ENCODE measurements around the gene ATP2B1. TPM values are rescaled to one million over a fixed set of nuclear protein-coding genes. Genes with fewer than 3 reads are reported as not detected.

The ATP2B1 gene
- total RNA-seq, 4 donors from 2014 or later = 16.7 to 172 (median 48.6) TPM

- no peak overlapping the region for H3K27ac ChIP-seq
- no peaks in the 10 kb centered on the region for H3K9me3 ChIP-seq
- no peak overlapping the region for H3K4me3 ChIP-seq
- intact Hi-C loops (cut with DNase I; ENCODE audit: low total_unique reads) = no loop called here
- TF ChIP-seq CTCF (IDR thresholded peaks at IDR 0.05) = no peak
- no peak for TF ChIP-seq POLR2A (IDR thresholded peaks at IDR 0.05)
- no peaks in the 10 kb centered on the region for H3K27me3 ChIP-seq
- no peaks in the 10 kb centered on the region for H3K4me1 ChIP-seq
- H3K36me3 ChIP-seq = no peaks in the 10 kb centered on the region
- DNase-seq = no peak
Observed at GRCh38 chr12:89752341-89752740, 43.7 kb upstream of the ATP2B1 start.

DNA sequence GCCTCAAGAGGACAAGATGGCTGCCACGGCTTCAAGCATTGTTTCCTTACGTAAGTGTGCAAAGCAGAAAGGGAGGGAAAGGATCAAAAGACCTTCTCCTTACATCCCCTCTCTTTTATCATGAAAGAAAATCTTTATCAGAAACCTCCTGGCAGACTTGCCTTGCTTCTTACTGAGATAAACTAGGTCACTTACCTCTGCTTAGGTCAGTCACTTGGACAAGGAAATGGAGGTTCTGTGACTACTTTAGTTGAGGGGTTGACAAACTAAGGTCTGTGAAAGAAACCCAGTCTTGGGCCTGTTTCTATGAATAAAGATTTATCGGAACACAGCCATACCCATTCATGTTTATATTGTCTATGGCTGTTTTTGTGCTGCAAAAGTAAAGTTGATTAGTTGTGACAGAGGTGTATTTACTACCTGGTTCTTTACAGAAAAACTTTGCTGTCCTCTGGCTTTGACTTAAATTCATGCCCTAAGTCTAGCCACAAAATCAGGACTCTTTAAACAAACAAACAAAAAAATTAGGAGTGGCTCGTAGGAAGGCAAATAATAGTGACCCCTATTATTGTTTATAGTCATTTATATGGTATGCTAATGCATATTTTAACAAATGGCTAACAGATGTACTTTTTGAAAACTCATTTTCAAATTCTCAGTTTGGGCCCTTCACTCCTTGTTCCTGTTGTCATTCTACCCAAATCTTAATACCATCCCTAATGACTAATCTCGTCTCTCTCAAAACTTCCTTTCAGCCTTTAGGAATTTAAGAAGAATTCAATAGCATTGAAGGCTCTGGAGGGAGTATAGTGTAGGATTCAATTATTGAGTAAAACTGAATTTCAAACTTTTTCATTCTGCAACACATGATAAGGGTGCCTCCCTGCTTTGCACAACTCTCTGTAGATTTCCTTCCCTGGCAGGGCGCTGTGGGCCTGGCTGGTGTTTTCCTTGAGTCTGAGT, 42.0 kb upstream of the ATP2B1 start:
- Histone ChIP-seq H3K4me1 (no peaks in the 10 kb centered on the region), H3K27ac (no peak overlapping the region), H3K36me3 (no peaks in the 10 kb centered on the region), H3K27me3 (no peaks in the 10 kb centered on the region), H3K4me3 (no peak overlapping the region), H3K9me3 (no peaks in the 10 kb centered on the region)
- no peak for TF ChIP-seq CTCF (IDR thresholded peaks at IDR 0.05)
- no peak for TF ChIP-seq POLR2A (IDR thresholded peaks at IDR 0.05)
- no peak for DNase-seq
- intact Hi-C loops (cut with DNase I; ENCODE audit: low total_unique reads) = no loop called here

DNA sequence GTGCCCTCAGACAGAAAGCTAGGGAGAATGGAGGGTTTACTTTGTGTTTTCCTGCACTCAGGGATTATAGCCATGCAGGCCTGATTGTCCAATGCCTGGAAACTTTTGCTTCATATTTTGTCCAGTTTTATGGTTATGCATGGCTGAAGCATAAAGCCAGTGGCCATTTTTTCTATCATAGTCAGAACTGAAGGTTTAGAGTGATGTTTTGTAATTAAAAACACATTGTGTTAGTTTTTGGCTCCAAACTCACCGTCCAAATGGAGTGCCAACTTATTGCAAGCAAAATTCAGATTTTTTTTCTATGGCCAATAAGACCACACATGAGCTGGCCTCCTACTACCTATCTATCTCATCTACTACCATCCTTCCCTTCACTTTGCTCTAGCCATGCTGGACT, 40.2 kb upstream of the ATP2B1 start:
- H3K4me1 ChIP-seq = no peaks in the 10 kb centered on the region
- H3K27ac ChIP-seq = no peak overlapping the region
- no peaks in the 10 kb centered on the region for H3K27me3 ChIP-seq
- H3K9me3 ChIP-seq = no peaks in the 10 kb centered on the region
- intact Hi-C loops (cut with DNase I; ENCODE audit: low total_unique reads) = no loop called here
- no peak for DNase-seq
- H3K4me3 ChIP-seq = no peak overlapping the region
- no peaks in the 10 kb centered on the region for H3K36me3 ChIP-seq
- TF ChIP-seq CTCF (IDR thresholded peaks at IDR 0.05) = no peak
- no peak for TF ChIP-seq POLR2A (IDR thresholded peaks at IDR 0.05)

DNA sequence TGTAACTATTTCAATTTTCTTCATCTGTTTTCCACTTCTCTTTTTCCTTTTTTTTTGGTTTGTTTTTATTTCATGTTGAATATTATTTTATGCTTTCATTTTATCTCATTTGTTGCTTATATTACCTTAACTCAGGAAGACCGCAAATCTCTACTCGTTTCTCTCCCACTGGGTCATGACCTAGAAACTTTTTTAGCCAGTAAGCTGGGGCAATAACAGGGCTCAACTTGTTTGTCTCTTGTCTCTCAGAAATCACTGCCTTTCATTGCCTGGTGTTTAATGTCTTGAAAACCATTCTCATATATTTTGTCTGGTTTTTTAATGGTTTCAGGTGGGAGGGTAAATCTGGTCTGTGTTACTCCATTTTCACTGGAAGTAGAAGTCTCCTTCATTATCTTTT, 36.6 kb upstream of the ATP2B1 start:
- no peak for TF ChIP-seq CTCF (IDR thresholded peaks at IDR 0.05)
- no peak for TF ChIP-seq POLR2A (IDR thresholded peaks at IDR 0.05)
- Histone ChIP-seq H3K27me3 (no peaks in the 10 kb centered on the region), H3K9me3 (peaks cover 0 to 4% of the 10 kb centered on the region in 2 donors), H3K36me3 (no peaks in the 10 kb centered on the region), H3K4me1 (no peaks in the 10 kb centered on the region), H3K4me3 (no peak overlapping the region), H3K27ac (no peak overlapping the region)
- no peak for DNase-seq
- intact Hi-C loops (cut with DNase I; ENCODE audit: low total_unique reads) = no loop called here

GRCh38 chr12:89742337-89743022, 33.8 kb upstream of the ATP2B1 start:
- Histone ChIP-seq H3K9me3 (peaks cover 0 to 4% of the 10 kb centered on the region in 2 donors), H3K27ac (no peak overlapping the region), H3K4me1 (no peaks in the 10 kb centered on the region), H3K4me3 (no peak overlapping the region), H3K36me3 (no peaks in the 10 kb centered on the region), H3K27me3 (no peaks in the 10 kb centered on the region)
- no peak for DNase-seq
- TF ChIP-seq CTCF (IDR thresholded peaks at IDR 0.05) (no peak), POLR2A (IDR thresholded peaks at IDR 0.05) (no peak)
- intact Hi-C loops (cut with DNase I; ENCODE audit: low total_unique reads) = no loop called here

Data from uterus (tissue), 4 donors.